ENCODE results near the gene PCDH9.

PCDH9 gene

GRCh38 chr13:67061750-67062149, 168.4 kb downstream of the PCDH9 start:
- DNase-seq (ENCODE audit: extremely low spot score, insufficient read length, low read depth) (no peak), FAIRE-seq (no peak)

- DNase-seq (ENCODE audit: extremely low spot score, insufficient read length, low read depth), result no peak
- FAIRE-seq, result no peak
Observed at GRCh38 chr13:67052550-67053490, 177.3 kb downstream of the PCDH9 start.

DNA sequence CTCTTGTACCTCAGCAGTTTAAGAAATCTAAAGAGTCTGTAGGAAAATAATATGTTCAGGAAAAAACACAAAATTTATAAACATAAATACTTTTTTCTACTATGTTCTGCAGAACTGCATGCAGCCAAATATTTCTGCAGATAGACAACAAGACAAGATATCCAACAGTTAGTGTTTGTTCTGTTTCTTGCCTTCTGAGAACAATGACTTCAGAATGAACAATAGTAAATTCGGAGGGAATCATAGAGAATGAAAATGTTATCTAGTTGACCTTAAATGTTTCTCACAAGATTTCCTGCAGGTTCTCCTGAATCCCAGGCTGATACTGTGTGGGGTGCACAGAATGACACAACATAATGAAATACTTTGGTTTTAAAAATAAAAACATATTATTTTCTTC, 180.4 kb downstream of the PCDH9 start:
- FAIRE-seq (no peak), DNase-seq (ENCODE audit: extremely low spot score, insufficient read length, low read depth) (no peak)

DNA sequence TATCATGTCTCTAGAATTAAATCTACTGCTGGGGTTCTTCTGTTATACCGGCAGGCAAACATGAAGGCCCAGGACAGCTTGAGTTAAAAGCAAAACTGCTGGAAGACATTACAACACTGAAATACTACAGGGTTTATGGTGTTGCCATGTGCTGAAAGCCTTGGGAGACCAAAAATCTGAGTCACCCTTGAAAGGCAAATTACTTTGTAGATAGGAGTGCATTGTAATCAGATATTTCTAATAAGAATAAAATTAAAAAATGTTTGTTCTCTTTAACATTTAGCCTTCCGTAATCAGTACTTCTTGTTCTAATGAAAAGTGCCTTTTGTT, 181.3 kb downstream of the PCDH9 start:
- DNase-seq (ENCODE audit: extremely low spot score, insufficient read length, low read depth), result no peak
- FAIRE-seq, result no peak

DNA sequence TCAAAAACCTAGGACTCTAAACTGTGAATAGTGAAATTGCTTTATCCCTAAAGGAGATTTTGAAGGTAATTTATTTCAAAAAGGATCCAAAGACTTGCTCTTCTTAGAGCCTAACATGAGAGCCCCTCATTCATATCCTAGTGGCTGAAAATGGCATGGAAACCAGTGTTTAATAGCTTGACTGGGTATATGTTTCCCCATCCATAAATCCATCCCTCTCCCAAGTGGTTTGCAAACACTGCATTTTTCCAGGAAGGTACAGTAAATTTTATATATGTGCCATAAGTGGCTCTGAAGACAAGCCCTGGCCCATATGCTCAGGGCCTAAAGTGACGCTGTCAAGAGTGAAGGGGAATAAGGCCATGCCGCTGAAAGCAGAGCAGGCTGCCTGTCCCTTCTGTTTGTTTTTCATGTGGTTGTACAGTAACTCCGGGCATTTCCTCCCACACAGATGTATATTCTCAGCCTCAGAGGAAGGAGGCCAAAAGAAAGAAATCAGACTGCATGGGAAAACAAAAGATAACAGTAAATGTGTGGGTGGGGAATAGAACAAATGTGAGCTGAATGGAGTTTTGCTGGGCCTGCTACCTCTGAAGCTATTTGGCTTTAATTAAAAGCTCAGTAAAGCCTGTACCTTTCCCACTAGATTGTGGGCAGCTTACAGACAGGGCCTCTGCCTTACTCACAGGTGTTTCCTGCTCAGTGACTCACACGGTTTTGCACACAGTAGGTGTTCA, 181.9 kb downstream of the PCDH9 start:
- FAIRE-seq (no peak), DNase-seq (ENCODE audit: extremely low spot score, insufficient read length, low read depth) (no peak)

GRCh38 chr13:67045357-67045756, 184.8 kb downstream of the PCDH9 start:
- DNase-seq (ENCODE audit: extremely low spot score, insufficient read length, low read depth) (no peak), FAIRE-seq (no peak)

DNA sequence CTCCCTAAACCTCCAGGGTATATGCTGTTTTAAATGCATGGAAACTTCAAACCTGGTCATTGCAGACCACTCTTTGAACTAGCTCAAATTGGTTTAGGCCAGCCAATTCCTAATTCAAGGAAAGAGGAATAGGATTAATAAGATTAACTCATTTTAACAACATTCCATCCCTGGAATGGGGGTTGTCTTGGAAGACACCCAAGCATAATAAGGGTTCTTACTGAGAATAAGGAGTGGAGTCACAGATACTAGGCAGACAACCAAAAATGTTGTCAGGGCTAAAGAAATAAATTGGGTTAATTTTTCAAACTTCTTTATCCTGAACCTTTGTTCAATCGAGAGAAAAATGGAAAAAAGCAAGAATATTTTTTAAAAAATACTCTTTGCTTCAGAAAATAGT, 186.2 kb downstream of the PCDH9 start:
- FAIRE-seq (no peak), DNase-seq (ENCODE audit: extremely low spot score, insufficient read length, low read depth) (no peak)

- no peak for FAIRE-seq
- DNase-seq (ENCODE audit: extremely low spot score, insufficient read length, low read depth), result no peak
Observed at GRCh38 chr13:67042556-67042955, 187.6 kb downstream of the PCDH9 start.

- no peak for DNase-seq (ENCODE audit: extremely low spot score, insufficient read length, low read depth)
- FAIRE-seq, result no peak
Observed at GRCh38 chr13:67036699-67037457, 193.3 kb downstream of the PCDH9 start.

DNA sequence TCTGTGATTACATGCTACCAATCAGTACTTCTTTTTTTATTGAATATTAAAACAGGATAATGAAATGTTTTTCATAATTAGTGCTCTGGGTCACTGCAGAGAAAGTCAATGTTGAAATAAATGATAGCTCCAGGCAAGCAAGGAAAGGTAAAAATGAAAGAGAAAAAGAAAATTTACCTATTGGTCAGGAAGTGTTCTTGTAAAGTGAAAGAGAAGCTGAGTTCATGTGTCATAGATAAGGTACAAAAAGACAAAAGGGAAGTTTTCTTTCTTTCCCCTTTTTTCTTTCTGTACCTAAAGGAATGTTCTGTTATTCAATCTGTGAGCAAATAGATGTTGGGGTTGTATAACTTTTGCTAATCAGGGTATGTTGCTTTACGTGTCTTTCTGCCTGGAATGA, 197.0 kb downstream of the PCDH9 start:
- FAIRE-seq (no peak), DNase-seq (ENCODE audit: extremely low spot score, insufficient read length, low read depth) (no peak)

DNA sequence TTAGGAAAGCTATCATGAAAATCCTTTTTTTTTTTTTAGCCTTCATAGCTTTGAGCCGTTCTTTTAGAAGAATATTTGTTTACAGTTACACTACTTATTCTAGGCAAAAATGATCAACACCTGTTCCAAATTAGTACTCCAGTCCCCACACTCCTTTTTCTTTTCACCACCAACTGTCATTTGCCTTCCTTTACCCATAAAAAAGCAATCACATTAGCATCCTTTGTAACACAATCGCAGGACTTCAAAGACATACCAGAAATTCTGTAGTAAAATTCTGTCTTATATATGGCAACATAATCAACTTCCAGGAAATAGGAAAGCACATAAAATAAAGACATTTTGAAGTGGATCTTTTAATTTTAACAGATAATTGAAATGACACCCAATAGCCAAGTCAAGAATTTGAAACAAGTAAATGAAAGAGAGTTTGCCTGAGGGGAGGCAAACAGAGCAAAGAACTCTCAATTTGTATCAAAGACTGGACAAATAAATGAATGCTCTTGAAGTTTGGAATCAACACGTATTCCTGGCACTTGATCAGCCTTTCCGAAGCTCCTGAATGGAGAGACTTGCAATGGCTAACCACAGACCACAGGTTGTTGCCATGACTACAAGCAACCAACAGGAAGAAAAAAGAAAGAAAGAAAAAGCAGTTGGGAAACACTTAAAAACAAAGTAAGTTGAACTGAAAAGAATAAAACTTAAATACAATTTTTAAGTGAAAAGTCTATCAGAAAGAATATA, 206.8 kb downstream of the PCDH9 start:
- DNase-seq (ENCODE audit: extremely low spot score, insufficient read length, low read depth) (no peak), FAIRE-seq (no peak)

- DNase-seq (ENCODE audit: extremely low spot score, insufficient read length, low read depth) (no peak), FAIRE-seq (no peak)
Observed at GRCh38 chr13:67018775-67019174, 211.4 kb downstream of the PCDH9 start.

DNA sequence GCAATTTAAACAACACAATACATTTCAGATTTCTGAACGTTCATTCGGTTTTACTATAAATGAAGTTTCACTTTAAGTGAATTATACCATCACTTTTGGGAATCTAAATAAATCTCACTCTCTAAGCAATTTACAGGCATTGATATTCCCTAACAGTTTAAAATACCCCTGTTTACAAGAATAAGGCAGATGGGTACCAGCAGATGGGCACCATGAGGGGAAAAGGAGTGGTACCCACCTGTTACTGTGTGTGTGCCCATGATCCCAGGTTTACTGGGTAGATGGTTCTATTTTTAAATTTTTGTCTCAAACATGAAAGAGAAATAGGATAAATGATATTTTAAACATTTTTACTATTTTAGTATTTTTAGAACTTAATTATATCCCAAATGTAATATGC, 212.9 kb downstream of the PCDH9 start:
- no peak for DNase-seq (ENCODE audit: extremely low spot score, insufficient read length, low read depth)
- no peak for FAIRE-seq

GRCh38 chr13:67015976-67016600, 214.0 kb downstream of the PCDH9 start:
- FAIRE-seq (no peak), DNase-seq (ENCODE audit: extremely low spot score, insufficient read length, low read depth) (no peak)

DNA sequence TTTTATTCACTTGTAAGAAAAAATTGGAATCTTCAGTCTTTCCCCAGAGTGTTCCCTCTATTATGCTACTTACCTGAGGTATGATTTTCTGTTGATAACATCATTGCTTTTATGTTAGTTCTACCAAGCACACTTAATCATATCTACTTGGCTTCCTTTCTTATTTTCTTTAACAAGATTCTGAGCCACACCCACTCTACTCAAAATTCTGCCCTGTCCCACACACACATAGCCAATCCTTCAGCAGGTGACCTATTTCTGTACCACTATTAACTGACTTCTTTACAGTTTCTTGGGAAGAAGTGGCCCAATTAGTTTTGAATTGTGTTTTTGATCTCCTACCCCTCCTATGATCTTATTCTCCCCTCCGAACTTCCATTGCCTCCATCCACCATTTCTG, 215.7 kb downstream of the PCDH9 start:
- no peak for DNase-seq (ENCODE audit: extremely low spot score, insufficient read length, low read depth)
- FAIRE-seq, result no peak

- FAIRE-seq (no peak), DNase-seq (ENCODE audit: extremely low spot score, insufficient read length, low read depth) (no peak)
Observed at GRCh38 chr13:67013709-67014108, 216.4 kb downstream of the PCDH9 start.

- DNase-seq (ENCODE audit: extremely low spot score, insufficient read length, low read depth) (no peak), FAIRE-seq (no peak)
Observed at GRCh38 chr13:67008075-67008668, 222.0 kb downstream of the PCDH9 start.

DNA sequence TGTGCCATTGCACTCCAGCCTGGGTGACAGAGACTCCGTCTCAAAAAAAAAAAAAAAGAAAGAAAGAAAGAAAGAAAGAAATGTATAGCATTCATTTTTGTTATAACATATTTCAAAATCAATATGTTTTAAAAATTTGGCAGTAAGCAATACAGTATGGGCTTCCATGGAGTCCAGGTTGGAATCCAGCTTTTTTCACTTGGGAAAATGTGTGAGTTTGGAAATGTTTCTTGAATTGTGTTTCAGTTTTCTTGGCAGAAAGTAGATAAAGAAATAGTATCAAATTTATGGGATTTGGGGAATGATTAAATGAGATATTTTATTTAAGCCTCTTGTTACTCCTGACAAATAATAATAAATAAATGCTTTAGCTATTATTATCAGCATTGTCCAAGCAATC, 225.6 kb downstream of the PCDH9 start:
- no peak for DNase-seq (ENCODE audit: extremely low spot score, insufficient read length, low read depth)
- FAIRE-seq, result no peak

- no peak for FAIRE-seq
- DNase-seq (ENCODE audit: extremely low spot score, insufficient read length, low read depth), result no peak
Observed at GRCh38 chr13:67003743-67004142, 226.4 kb downstream of the PCDH9 start.

All from GM18507 (cell line).